ENCODE data around the gene ZNF626. TPM values are rescaled to one million over a fixed set of nuclear protein-coding genes. Genes with fewer than 3 reads are reported as not detected.
"Not testable (repeated sequence)": the region's sequence is repeated elsewhere in the genome, so short reads cannot be mapped to it uniquely, and the experiment has no call there.

ZNF626 gene
- total and polyA plus RNA-seq, 4 donors = 4.5 to 16.4 (median 12.3) TPM

DNA sequence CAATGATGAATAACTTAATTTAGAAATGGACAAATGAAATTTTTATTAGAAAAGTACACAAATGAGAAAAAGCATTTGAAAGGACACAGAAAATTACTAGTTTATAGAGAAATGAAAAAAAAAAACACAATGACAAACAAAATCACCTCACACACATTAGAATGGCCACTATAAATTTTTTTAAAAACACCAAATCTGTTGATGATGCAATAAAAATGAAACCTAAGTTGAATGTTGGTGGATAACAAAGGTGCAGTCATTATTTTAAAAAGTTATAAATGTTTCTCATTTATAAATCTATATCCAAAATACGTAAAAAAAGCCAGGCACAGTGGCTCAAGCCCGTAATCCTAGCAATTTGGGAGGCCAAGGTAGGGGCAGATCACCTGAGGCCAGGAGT, 20.8 kb downstream of the ZNF626 start:
- Histone ChIP-seq H3K9me3 (ENCODE audit: control insufficient read depth, low read length) (peaks cover 24% of the 10 kb centered on the region), H3K4me1 (ENCODE audit: control insufficient read depth in 1 of 2, insufficient read depth in 2 of 2, low read length in 2 of 2) (no peaks in the 10 kb centered on the region), H3K4me3 (ENCODE audit: low read length in 2 of 2) (no peak overlapping the region), H3K27me3 (ENCODE audit: control insufficient read depth in 1 of 2, insufficient read depth in 2 of 2, low read length in 1 of 2) (no peaks in the 10 kb centered on the region), H3K27ac (ENCODE audit: low read depth in 1 of 2, low read length in 2 of 2) (no peak overlapping the region), H3K36me3 (ENCODE audit: control insufficient read depth in 1 of 2, insufficient read depth in 2 of 2, low read length in 1 of 2) (peaks cover 14 to 17% of the 10 kb centered on the region in 2 donors)
- 98 to 99% methylated on average over 2 of the region's 2 CpGs for WGBS, 2 donors
- ATAC-seq (ENCODE audit: low FRiP score) (no peak), DNase-seq (no peak)
- intact Hi-C loops (cut with DNase I) = no loop called here

DNA sequence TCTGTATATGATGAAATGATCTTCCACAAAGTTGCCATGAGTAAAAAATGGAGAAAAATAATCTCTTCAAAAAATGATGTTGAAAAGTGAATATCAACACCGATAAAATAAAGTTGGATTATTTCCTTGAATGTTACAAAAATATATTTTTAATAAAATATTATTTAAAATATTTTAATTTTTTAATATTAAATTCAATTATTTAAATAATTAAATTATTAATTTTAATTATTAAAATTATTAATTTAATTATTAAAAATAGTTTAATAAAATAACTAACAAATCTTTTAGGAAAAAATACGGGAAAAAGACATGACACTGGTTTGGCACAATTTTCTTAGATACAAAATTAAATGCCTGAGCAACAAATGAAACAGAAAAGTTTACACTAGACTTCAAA, 21.3 kb downstream of the ZNF626 start:
- H3K27me3 ChIP-seq (ENCODE audit: control insufficient read depth in 1 of 2, insufficient read depth in 2 of 2, low read length in 1 of 2) = no peaks in the 10 kb centered on the region
- peaks cover 14 to 19% of the 10 kb centered on the region in 2 donors for H3K36me3 ChIP-seq (ENCODE audit: control insufficient read depth in 1 of 2, insufficient read depth in 2 of 2, low read length in 1 of 2)
- H3K4me3 ChIP-seq (ENCODE audit: low read length in 2 of 2) = no peak overlapping the region
- peaks cover 26% of the 10 kb centered on the region for H3K9me3 ChIP-seq (ENCODE audit: control insufficient read depth, low read length)
- no peak overlapping the region for H3K27ac ChIP-seq (ENCODE audit: low read depth in 1 of 2, low read length in 2 of 2)
- intact Hi-C loops (cut with DNase I) = no loop called here
- WGBS, 2 donors = 97 to 98% methylated on average over 2 of the region's 2 CpGs
- ATAC-seq (ENCODE audit: low FRiP score) (no peak), DNase-seq (no peak)
- no peaks in the 10 kb centered on the region for H3K4me1 ChIP-seq (ENCODE audit: control insufficient read depth in 1 of 2, insufficient read depth in 2 of 2, low read length in 2 of 2)

GRCh38 chr19:20624560-20624959, 36.8 kb downstream of the ZNF626 start:
- H3K27me3 ChIP-seq (ENCODE audit: control insufficient read depth in 1 of 2, insufficient read depth in 2 of 2, low read length in 1 of 2); DNase-seq; ATAC-seq (ENCODE audit: low FRiP score); H3K36me3 ChIP-seq (ENCODE audit: control insufficient read depth in 1 of 2, insufficient read depth in 2 of 2, low read length in 1 of 2); intact Hi-C loops (cut with DNase I); H3K27ac ChIP-seq (ENCODE audit: low read depth in 1 of 2, low read length in 2 of 2); H3K4me3 ChIP-seq (ENCODE audit: low read length in 2 of 2); H3K4me1 ChIP-seq (ENCODE audit: control insufficient read depth in 1 of 2, insufficient read depth in 2 of 2, low read length in 2 of 2): not testable (repeated sequence)
- peaks cover 12% of the 10 kb centered on the region for H3K9me3 ChIP-seq (ENCODE audit: control insufficient read depth, low read length)
- WGBS, 2 donors = 98% methylated on average over 2 of the region's 2 CpGs

GRCh38 chr19:20616071-20616470, 45.3 kb downstream of the ZNF626 start:
- Histone ChIP-seq H3K36me3 (ENCODE audit: control insufficient read depth in 1 of 2, insufficient read depth in 2 of 2, low read length in 1 of 2) (no peaks in the 10 kb centered on the region), H3K27ac (ENCODE audit: low read depth in 1 of 2, low read length in 2 of 2) (no peak overlapping the region), H3K9me3 (ENCODE audit: control insufficient read depth, low read length) (no peaks in the 10 kb centered on the region), H3K27me3 (ENCODE audit: control insufficient read depth in 1 of 2, insufficient read depth in 2 of 2, low read length in 1 of 2) (no peaks in the 10 kb centered on the region), H3K4me1 (ENCODE audit: control insufficient read depth in 1 of 2, insufficient read depth in 2 of 2, low read length in 2 of 2) (no peaks in the 10 kb centered on the region), H3K4me3 (ENCODE audit: low read length in 2 of 2) (no peak overlapping the region)
- DNase-seq (no peak), ATAC-seq (ENCODE audit: low FRiP score) (no peak)
- intact Hi-C loops (cut with DNase I) = no loop called here
- WGBS, 2 donors = 57 to 72% methylated on average over 2 of the region's 2 CpGs

DNA sequence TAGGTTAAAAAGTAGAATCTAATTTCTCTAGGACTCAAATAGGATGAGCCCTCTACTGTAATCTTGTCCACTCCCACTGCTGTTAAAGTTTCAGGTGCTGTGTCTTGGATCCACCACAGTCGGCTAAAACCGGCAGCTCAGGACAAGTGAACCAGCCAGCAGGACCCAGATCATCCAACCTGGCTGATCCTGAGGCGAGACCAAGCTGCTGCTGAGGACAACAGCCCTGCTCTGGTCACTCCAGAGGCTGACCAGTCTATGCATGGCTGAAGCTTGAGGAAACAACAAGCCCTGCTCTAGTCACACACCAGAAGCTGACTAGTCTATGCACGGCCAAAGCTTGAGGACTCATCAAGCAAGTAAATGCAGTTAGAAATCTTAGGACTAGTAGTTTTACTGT, 46.4 kb downstream of the ZNF626 start:
- H3K27ac ChIP-seq (ENCODE audit: low read depth in 1 of 2, low read length in 2 of 2); H3K27me3 ChIP-seq (ENCODE audit: control insufficient read depth in 1 of 2, insufficient read depth in 2 of 2, low read length in 1 of 2); H3K4me1 ChIP-seq (ENCODE audit: control insufficient read depth in 1 of 2, insufficient read depth in 2 of 2, low read length in 2 of 2); H3K4me3 ChIP-seq (ENCODE audit: low read length in 2 of 2); H3K9me3 ChIP-seq (ENCODE audit: control insufficient read depth, low read length); H3K36me3 ChIP-seq (ENCODE audit: control insufficient read depth in 1 of 2, insufficient read depth in 2 of 2, low read length in 1 of 2); DNase-seq; intact Hi-C loops (cut with DNase I); ATAC-seq (ENCODE audit: low FRiP score): not testable (repeated sequence)
- 92 to 93% methylated on average over 4 of the region's 4 CpGs for WGBS, 2 donors

- Histone ChIP-seq H3K4me1 (ENCODE audit: control insufficient read depth in 1 of 2, insufficient read depth in 2 of 2, low read length in 2 of 2) (no peaks in the 10 kb centered on the region), H3K4me3 (ENCODE audit: low read length in 2 of 2) (peak overlapping the region; percentile 57 to 89), H3K27ac (ENCODE audit: low read depth in 1 of 2, low read length in 2 of 2) (peak overlapping the region in 1 of 2 donors; percentile 50), H3K36me3 (ENCODE audit: control insufficient read depth in 1 of 2, insufficient read depth in 2 of 2, low read length in 1 of 2) (no peaks in the 10 kb centered on the region), H3K9me3 (ENCODE audit: control insufficient read depth, low read length) (peaks cover 2% of the 10 kb centered on the region), H3K27me3 (ENCODE audit: control insufficient read depth in 1 of 2, insufficient read depth in 2 of 2, low read length in 1 of 2) (no peaks in the 10 kb centered on the region)
- peak; percentile 29 for ATAC-seq (ENCODE audit: low FRiP score)
- 6 to 17% methylated on average over 5 of the region's 5 CpGs for WGBS, 2 donors
- DNase-seq = no peak
- intact Hi-C loops (cut with DNase I) = no loop called here
Observed at GRCh38 chr19:20612711-20613316, 48.6 kb downstream of the ZNF626 start.

- DNase-seq (no peak), ATAC-seq (ENCODE audit: low FRiP score) (peak; percentile 50)
- Histone ChIP-seq H3K4me1 (ENCODE audit: control insufficient read depth in 1 of 2, insufficient read depth in 2 of 2, low read length in 2 of 2) (no peaks in the 10 kb centered on the region), H3K9me3 (ENCODE audit: control insufficient read depth, low read length) (peaks cover 2% of the 10 kb centered on the region), H3K27me3 (ENCODE audit: control insufficient read depth in 1 of 2, insufficient read depth in 2 of 2, low read length in 1 of 2) (no peaks in the 10 kb centered on the region), H3K27ac (ENCODE audit: low read depth in 1 of 2, low read length in 2 of 2) (no peak overlapping the region), H3K36me3 (ENCODE audit: control insufficient read depth in 1 of 2, insufficient read depth in 2 of 2, low read length in 1 of 2) (no peaks in the 10 kb centered on the region), H3K4me3 (ENCODE audit: low read length in 2 of 2) (peak overlapping the region in 1 of 2 donors; percentile 89)
- 36 to 47% methylated on average over 6 of the region's 6 CpGs for WGBS, 2 donors
- intact Hi-C loops (cut with DNase I) = no loop called here
Observed at GRCh38 chr19:20611866-20612265, 49.5 kb downstream of the ZNF626 start.

DNA sequence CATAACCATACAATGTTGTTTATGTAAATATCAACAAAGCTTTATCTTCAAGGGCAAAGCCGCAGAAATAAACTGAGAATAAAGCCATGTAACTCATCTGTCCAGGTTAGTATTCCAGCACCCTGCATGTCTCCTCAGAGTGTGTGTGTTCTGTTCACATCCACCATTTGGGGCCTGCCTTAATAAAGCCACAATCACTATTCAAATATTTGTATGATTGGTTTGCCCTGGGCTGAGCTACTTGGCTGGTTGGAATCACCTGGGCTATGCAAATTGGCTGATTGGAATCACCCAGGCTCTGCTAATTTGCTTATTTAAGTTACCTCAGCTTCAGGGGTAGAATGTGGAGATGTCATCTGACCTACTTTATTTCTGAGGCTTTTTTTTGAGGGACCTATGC, 53.4 kb downstream of the ZNF626 start:
- WGBS, 2 donors = 89 to 100% methylated on average over 1 of the region's 1 CpG
- ATAC-seq (ENCODE audit: low FRiP score) (no peak), DNase-seq (no peak)
- intact Hi-C loops (cut with DNase I) = no loop called here
- Histone ChIP-seq H3K36me3 (ENCODE audit: control insufficient read depth in 1 of 2, insufficient read depth in 2 of 2, low read length in 1 of 2) (no peaks in the 10 kb centered on the region), H3K27me3 (ENCODE audit: control insufficient read depth in 1 of 2, insufficient read depth in 2 of 2, low read length in 1 of 2) (no peaks in the 10 kb centered on the region), H3K9me3 (ENCODE audit: control insufficient read depth, low read length) (peaks cover 2% of the 10 kb centered on the region), H3K4me1 (ENCODE audit: control insufficient read depth in 1 of 2, insufficient read depth in 2 of 2, low read length in 2 of 2) (no peaks in the 10 kb centered on the region), H3K27ac (ENCODE audit: low read depth in 1 of 2, low read length in 2 of 2) (no peak overlapping the region), H3K4me3 (ENCODE audit: low read length in 2 of 2) (no peak overlapping the region)

All from aorta (tissue), 5 donors.